SK-N-MC (cell line): Measurements from ENCODE around the gene CD99.

ENCODE experiments used
- DNase-seq: peaks from one replicate; pipeline ENCODE4 v3.0.0-alpha.2; 2011; ENCODE audit warnings: low read depth, low spot score
- H3K27ac ChIP-seq: fragments of 200-600 bp; sonication (generic); 2 replicates; pipeline ENCODE4 v1.5.1; 2016; ENCODE audit warnings: mixed run types
- H3K36me3 ChIP-seq: fragments of 200-600 bp; sonication (generic); 2 replicates; pipeline ENCODE4 v1.6.1; 2017; ENCODE audit warnings: antibody characterized with exemption, low read length, mixed read lengths; ENCODE audit not compliant: insufficient read depth
- H3K4me3 ChIP-seq: fragments of 200-600 bp; sonication (generic); 2 replicates; pipeline ENCODE4 v1.5.1; 2016
- H3K9ac ChIP-seq: fragments of 200-600 bp; sonication (generic); 2 replicates; pipeline ENCODE4 v1.8.0; 2017; ENCODE audit warnings: mixed run types, mixed read lengths; ENCODE audit not compliant: insufficient read length
- H3K9me3 ChIP-seq: fragments of 200-600 bp; sonication (generic); 2 replicates; pipeline ENCODE4 v1.6.1; 2017; ENCODE audit warnings: low read depth, mild to moderate bottlenecking, antibody characterized with exemption, low read length, moderate library complexity, mixed read lengths
- EZH2 ChIP-seq: fragments of 200-600 bp; sonication (generic); IDR thresholded peaks from one replicate; pipeline ENCODE4 v1.6.1; 2017; ENCODE audit warnings: antibody characterized with exemption
- FOXP2 ChIP-seq: optimal IDR thresholded peaks from 2 replicates; pipeline ENCODE3; 2011; ENCODE audit warnings: mild to moderate bottlenecking, moderate library complexity; ENCODE audit not compliant: insufficient read depth; ENCODE audit errors: extremely low read length, control extremely low read depth
- POLR2AphosphoS5 ChIP-seq: IDR thresholded peaks from 2 replicates; pipeline ENCODE4 v1.6.1; 2012; ENCODE audit warnings: mild to moderate bottlenecking, low read depth, low read length, borderline replicate concordance

Gene CD99

DNA sequence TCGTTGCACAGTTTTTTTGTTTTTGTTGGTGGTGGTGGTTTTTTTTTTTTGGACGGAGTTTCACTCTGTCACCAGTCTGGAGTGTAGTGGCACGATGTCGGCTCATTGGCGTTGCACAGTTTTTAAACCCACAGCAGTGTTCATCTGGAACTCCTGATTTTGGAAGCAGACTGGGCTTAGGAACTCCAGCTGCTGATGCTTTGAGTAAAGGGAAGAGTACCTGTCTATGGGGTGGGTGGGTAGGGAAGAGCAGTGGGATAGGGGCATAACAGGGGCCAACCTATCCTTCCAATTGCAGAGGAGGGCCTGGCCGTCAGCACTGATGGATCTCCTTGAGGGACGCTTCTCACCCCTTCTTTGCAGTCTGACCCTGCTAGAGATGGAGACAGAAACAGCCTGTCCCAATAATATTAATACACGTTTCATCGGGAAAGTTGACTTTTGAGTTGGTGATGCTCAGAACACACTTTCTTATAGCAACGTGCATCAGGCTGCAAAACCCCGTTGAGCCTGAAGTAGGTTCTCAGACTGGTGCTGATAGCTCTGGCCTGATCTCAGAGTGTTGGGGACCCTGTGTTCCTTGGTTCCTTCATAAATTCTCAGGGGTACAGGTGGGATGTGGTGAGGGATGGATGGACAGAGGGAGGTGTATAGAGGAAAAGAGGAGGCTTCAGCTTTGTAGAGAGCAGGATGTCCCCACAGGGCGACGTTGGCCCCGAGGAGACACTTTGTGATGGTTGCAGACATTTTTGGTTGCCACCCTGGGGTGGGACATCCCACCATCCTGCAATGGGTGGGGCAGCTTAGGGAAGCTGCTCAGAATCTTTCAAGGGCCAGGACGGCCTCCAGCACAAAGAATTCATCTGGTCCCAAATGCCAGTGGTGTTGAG, 2.3 kb downstream of the CD99 start:
- Histone ChIP-seq H3K36me3 (peaks cover 13% of the 10 kb centered on the region), H3K27ac (peak overlapping the region; percentile 81), H3K9ac (peak overlapping the region; percentile 90), H3K4me3 (peak overlapping the region; percentile 85), H3K9me3 (no peaks in the 10 kb centered on the region)
- TF ChIP-seq POLR2AphosphoS5 (no peak), FOXP2 (no peak), EZH2 (no peak)
- no peak for DNase-seq

- H3K36me3 ChIP-seq, result peaks cover 25% of the 10 kb centered on the region
- no peak for DNase-seq
- H3K9ac ChIP-seq, result peak overlapping the region; percentile 8
- TF ChIP-seq FOXP2, result no peak
- TF ChIP-seq POLR2AphosphoS5, result no peak
- peak overlapping the region; percentile 77 for H3K27ac ChIP-seq
- peak overlapping the region; percentile 85 for H3K4me3 ChIP-seq
- no peaks in the 10 kb centered on the region for H3K9me3 ChIP-seq
Measured at GRCh38 chrX:2694914-2695267, 3.8 kb downstream of the CD99 start.

- no peak for DNase-seq
- Histone ChIP-seq H3K9me3 (no peaks in the 10 kb centered on the region), H3K4me3 (peak overlapping the region; percentile 54), H3K36me3 (peaks cover 34% of the 10 kb centered on the region), H3K9ac (peak overlapping the region; percentile 46), H3K27ac (peak overlapping the region; percentile 87)
- TF ChIP-seq EZH2, result no peak
- no peak; the same call in 1 of the 2 replicates for TF ChIP-seq POLR2AphosphoS5
- no peak for TF ChIP-seq FOXP2
Measured at GRCh38 chrX:2696698-2697215, 5.7 kb downstream of the CD99 start.

- no peaks in the 10 kb centered on the region for H3K9me3 ChIP-seq
- no peak overlapping the region for H3K9ac ChIP-seq
- no peak for TF ChIP-seq POLR2AphosphoS5
- no peak for TF ChIP-seq EZH2
- TF ChIP-seq FOXP2, result no peak
- H3K27ac ChIP-seq, result peak overlapping the region; percentile 87
- peaks cover 34% of the 10 kb centered on the region for H3K36me3 ChIP-seq
- no peak for DNase-seq
- peak overlapping the region; percentile 54; the same call in 1 of the 2 replicates for H3K4me3 ChIP-seq
Measured at GRCh38 chrX:2697306-2697705, 6.2 kb downstream of the CD99 start.

- TF ChIP-seq EZH2 (no peak), FOXP2 (no peak), POLR2AphosphoS5 (no peak)
- Histone ChIP-seq H3K36me3 (peaks cover 34% of the 10 kb centered on the region), H3K9me3 (no peaks in the 10 kb centered on the region), H3K27ac (no peak overlapping the region; the same call in 1 of the 2 replicates), H3K4me3 (no peak overlapping the region), H3K9ac (no peak overlapping the region)
- DNase-seq, result no peak
Measured at GRCh38 chrX:2697741-2698299, 6.7 kb downstream of the CD99 start.

DNA sequence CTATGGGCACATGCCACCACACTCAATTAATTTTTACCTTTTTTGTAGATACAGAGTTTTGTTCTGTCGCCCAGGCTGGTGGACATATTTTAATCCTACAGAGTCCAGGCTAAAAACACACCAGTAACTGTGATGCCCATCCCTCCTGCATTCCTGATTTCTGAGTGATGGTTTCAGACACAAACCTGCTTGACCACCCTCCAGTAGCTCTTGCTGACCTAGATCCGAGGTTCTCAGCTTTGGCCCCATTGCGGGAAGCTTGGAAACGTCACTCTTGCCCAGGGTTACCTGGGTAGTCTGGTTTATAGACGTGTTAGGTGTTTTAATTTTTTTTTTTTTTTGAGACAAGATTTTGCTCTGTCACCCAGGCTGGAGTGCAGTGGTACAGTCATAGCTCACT, 7.5 kb downstream of the CD99 start:
- no peak for TF ChIP-seq POLR2AphosphoS5
- no peak for TF ChIP-seq FOXP2
- no peak for TF ChIP-seq EZH2
- H3K27ac ChIP-seq, result no peak overlapping the region
- no peak for DNase-seq
- H3K4me3 ChIP-seq, result no peak overlapping the region
- no peaks in the 10 kb centered on the region for H3K9me3 ChIP-seq
- no peak overlapping the region for H3K9ac ChIP-seq
- peaks cover 34% of the 10 kb centered on the region for H3K36me3 ChIP-seq

DNA sequence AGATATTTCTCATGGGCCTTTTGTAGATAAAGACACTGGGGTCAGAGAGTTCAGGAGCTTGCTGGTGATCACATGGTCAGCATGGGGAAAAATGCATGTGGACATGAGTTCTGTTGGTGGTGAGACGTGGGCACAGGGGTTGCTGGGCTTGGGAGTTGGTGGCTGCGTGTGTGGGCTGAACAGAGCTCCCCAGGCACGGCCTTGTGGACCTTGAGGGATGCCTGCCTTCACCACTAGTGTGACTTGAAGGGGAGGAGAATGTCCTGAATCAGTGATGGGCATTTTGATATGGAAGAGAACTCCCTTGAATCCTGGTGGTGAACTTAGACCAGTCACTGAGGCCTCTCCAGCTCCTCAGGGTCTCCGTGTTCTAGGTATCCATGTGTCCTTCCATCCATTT, 8.9 kb downstream of the CD99 start:
- H3K27ac ChIP-seq, result no peak overlapping the region
- no peak for DNase-seq
- no peak overlapping the region for H3K4me3 ChIP-seq
- peaks cover 39% of the 10 kb centered on the region for H3K36me3 ChIP-seq
- H3K9ac ChIP-seq, result no peak overlapping the region
- TF ChIP-seq EZH2 (no peak), POLR2AphosphoS5 (no peak), FOXP2 (no peak)
- H3K9me3 ChIP-seq, result no peaks in the 10 kb centered on the region

DNA sequence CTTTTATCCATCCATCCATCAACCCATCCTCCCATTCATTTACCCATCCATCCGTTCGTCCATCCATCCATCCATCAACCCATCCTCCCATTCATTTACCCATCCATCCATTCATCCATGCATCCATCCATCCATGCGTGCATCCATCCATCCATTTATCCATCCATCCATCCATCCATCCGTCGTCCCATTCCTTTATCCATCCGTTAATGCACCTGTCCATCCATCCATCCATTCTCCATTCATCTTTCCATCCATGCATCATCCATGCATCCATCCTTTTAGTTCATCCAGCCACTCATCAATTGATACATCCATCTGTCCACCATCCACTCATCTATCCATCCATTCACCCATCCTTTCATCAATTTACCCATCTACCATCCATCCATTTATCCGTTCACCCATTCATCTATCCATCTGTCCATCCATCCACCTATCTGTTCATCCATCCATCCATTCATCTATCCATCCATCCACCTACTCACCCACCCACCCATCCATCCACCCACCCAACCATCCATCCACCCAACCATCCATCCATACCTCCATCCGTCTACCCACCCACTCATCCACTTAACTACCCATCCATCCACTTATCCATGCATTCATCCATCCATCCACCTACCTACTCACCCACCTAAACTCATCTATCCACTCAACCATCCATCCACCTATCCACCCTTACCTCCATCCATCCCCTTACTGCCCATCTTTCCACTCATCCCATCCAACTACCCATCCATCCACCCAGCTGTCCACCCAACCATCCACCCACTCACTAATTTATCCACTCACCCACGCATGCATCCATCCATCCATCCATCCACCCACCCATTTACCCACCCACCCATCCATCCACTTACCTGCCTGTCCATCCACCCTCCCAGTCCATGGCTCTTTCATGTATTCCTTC, 9.6 kb downstream of the CD99 start:
- no peak overlapping the region for H3K27ac ChIP-seq
- no peak; the same call in 1 of the 2 replicates for TF ChIP-seq POLR2AphosphoS5
- no peak for TF ChIP-seq EZH2
- TF ChIP-seq FOXP2, result no peak

More for the DNA sequence above, 9.6 kb downstream of the CD99 start:
- H3K36me3 ChIP-seq, result peaks cover 42% of the 10 kb centered on the region
- H3K4me3 ChIP-seq, result no peak overlapping the region
- DNase-seq, result no peak
- H3K9me3 ChIP-seq, result no peaks in the 10 kb centered on the region
- no peak overlapping the region for H3K9ac ChIP-seq
